Measurements from ENCODE around the gene RBFOX2. TPM values are rescaled to one million over a fixed set of nuclear protein-coding genes. Genes with fewer than 3 reads are reported as not detected.

The RBFOX2 gene
- total RNA-seq, 2 experiments from 2014 or later, result 0.36 to 1.1 TPM

DNA sequence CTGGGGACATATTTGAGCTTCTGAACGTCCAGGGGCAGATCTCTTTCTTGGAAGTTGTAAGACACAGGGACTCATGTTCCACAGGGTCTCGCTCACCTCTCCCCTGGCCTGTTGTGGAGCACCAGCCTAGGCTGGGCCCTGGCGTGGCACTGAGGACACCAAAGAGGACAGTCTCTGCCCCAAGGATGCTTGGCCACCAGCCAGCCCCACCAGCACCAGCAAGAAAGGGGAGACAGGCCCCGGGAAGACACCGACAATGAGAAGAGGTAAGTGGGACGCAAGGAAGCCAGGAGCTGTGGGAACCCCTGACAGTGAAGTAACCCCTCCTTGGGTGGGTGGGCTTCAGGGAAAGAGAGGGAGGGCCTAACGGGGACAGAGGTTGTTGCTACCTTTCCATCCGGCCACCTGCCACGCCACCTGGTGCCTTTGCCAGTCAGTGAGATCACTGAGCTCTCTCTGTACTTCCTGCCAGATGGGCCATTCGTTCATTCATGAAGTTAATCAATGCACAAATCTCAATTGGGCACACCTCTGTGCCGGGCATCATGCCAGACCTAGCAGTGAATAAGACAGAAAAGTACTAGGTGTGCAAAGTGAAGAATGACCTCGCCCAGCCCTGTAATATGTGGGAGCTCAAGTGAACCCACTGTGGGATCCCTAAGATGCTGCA is 299.9 kb downstream of the RBFOX2 start:
- H3K4me1 Mint-ChIP-seq, result peaks cover 1% of the 10 kb centered on the region
- DNase-seq, result no peak
- peaks cover 7% of the 10 kb centered on the region for H3K27me3 Mint-ChIP-seq
- no peak overlapping the region for H3K27ac Mint-ChIP-seq
- no peak for ATAC-seq (ENCODE audit: low read depth)
- POLR2A ChIA-PET, result no interaction called here
- H3K9me3 Mint-ChIP-seq, result no peaks in the 10 kb centered on the region
- H3K4me3 Mint-ChIP-seq, result no peak overlapping the region
- no peaks in the 10 kb centered on the region for H3K36me3 Mint-ChIP-seq

DNA sequence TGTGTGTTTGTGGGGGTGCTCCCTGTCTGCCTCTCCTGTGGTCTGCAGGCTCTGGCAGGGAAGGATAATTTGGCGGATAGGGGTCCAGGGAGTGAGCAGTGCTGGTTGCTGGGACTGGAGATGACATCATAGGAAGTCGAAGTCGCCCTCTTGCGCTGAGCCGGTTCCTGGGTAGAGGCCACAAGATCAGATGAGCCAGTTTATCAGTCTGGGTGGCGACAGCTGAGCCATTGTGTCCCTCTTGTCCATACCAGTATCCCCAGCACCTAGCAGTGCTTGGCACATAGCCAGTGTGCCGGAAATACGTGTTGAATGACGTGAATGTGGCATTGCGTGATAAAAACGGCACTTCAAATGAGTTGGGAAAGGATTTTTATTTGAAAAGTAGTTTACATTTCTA is 301.2 kb downstream of the RBFOX2 start:
- Mint-ChIP-seq H3K4me3 (no peak overlapping the region), H3K36me3 (no peaks in the 10 kb centered on the region), H3K27ac (no peak overlapping the region), H3K9me3 (no peaks in the 10 kb centered on the region), H3K4me1 (peaks cover 1% of the 10 kb centered on the region), H3K27me3 (peaks cover 7% of the 10 kb centered on the region)
- POLR2A ChIA-PET, result no interaction called here
- DNase-seq, result no peak
- no peak for ATAC-seq (ENCODE audit: low read depth)

DNA sequence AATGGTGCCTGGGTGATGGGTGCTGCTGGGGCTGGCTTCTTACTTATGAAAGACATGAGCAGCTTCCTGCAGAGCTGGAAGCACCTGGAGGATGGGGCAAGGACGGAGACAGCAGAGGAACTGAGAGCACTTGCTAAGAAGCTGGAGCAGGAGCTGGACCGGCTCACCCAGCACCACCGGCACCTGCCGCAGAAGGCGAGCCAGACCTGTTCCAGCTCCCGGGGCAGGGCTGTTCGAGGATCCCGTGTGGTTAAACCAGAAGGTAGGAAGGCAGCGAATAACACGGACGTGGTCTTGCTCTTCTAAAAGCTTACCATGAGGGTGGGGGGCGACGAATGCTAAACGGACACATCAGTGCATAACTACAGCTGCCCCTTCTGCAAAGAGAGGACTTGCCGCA is 301.7 kb downstream of the RBFOX2 start:
- ATAC-seq (ENCODE audit: low read depth) (no peak), DNase-seq (no peak)
- POLR2A ChIA-PET, result no interaction called here
- Mint-ChIP-seq H3K36me3 (no peaks in the 10 kb centered on the region), H3K4me3 (no peak overlapping the region), H3K27ac (no peak overlapping the region), H3K4me1 (peaks cover 1% of the 10 kb centered on the region), H3K9me3 (no peaks in the 10 kb centered on the region), H3K27me3 (peaks cover 7% of the 10 kb centered on the region)

DNA sequence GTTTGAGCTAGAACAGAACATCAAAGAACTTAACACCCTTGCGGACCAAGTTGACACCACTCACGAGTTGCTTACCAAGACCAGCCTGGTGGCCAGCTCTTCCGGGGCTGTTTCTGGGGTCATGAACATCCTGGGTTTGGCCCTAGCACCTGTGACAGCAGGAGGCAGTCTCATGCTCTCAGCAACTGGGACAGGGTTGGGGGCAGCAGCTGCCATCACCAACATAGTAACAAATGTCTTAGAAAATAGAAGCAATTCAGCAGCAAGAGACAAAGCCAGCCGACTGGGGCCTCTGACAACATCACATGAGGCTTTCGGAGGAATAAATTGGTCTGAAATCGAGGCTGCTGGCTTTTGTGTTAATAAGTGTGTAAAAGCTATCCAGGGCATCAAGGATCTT is 302.2 kb downstream of the RBFOX2 start:
- ATAC-seq (ENCODE audit: low read depth) (no peak), DNase-seq (no peak)
- POLR2A ChIA-PET, result no interaction called here
- no peak overlapping the region for H3K4me3 Mint-ChIP-seq
- H3K27me3 Mint-ChIP-seq, result peaks cover 7% of the 10 kb centered on the region
- no peak overlapping the region for H3K27ac Mint-ChIP-seq
- peaks cover 1% of the 10 kb centered on the region for H3K4me1 Mint-ChIP-seq
- no peaks in the 10 kb centered on the region for H3K9me3 Mint-ChIP-seq
- no peaks in the 10 kb centered on the region for H3K36me3 Mint-ChIP-seq

DNA sequence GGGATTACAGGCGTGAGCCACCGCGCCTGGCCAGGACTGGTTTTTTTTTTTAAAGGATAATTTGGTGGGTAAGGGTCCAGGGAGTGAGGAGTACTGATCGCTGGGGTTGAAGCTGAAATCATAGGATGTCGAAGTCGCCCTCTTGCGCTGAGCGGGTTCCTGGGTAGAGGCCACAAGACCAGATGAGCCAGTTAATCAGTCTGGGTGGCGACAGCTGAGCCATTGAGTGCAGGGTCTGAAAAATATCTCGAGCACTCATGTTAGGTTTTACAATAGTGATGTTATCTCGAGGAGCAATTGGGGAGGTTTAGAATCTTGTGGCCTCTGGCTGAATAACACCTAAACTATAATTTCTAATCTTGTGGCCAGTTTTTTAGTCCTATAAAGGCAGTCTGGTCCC is 303.1 kb downstream of the RBFOX2 start:
- H3K4me1 Mint-ChIP-seq, result peaks cover 1% of the 10 kb centered on the region
- H3K4me3 Mint-ChIP-seq, result no peak overlapping the region
- H3K36me3 Mint-ChIP-seq, result no peaks in the 10 kb centered on the region
- ATAC-seq (ENCODE audit: low read depth) (no peak), DNase-seq (no peak)
- H3K27ac Mint-ChIP-seq, result no peak overlapping the region
- POLR2A ChIA-PET, result no interaction called here
- H3K27me3 Mint-ChIP-seq, result peaks cover 7% of the 10 kb centered on the region
- no peaks in the 10 kb centered on the region for H3K9me3 Mint-ChIP-seq

DNA sequence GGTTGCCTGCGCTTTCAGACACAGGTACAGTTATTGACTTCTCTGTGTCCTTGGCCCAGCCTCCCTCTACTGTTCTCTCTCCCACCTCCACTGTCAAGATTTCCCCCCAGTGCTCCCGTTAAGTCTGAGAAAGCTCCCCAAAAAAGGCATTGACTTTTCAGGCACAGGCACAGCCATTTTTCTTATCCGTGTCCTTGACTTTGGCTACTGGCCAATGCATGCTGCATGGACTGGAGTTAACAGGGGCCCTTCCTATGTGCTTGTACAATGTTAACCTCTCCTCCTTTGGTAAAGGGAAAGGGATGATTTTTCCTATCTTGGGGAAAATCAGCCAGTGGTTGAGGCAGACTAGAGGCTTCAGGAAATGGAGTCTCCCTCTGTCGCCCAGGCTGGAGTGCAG is 306.7 kb downstream of the RBFOX2 start:
- H3K9me3 Mint-ChIP-seq, result no peaks in the 10 kb centered on the region
- no peak overlapping the region for H3K27ac Mint-ChIP-seq
- POLR2A ChIA-PET, result no interaction called here
- no peaks in the 10 kb centered on the region for H3K4me1 Mint-ChIP-seq
- H3K36me3 Mint-ChIP-seq, result no peaks in the 10 kb centered on the region
- H3K27me3 Mint-ChIP-seq, result peaks cover 4% of the 10 kb centered on the region
- ATAC-seq (ENCODE audit: low read depth), result no peak
- DNase-seq, result no peak
- no peak overlapping the region for H3K4me3 Mint-ChIP-seq

DNA sequence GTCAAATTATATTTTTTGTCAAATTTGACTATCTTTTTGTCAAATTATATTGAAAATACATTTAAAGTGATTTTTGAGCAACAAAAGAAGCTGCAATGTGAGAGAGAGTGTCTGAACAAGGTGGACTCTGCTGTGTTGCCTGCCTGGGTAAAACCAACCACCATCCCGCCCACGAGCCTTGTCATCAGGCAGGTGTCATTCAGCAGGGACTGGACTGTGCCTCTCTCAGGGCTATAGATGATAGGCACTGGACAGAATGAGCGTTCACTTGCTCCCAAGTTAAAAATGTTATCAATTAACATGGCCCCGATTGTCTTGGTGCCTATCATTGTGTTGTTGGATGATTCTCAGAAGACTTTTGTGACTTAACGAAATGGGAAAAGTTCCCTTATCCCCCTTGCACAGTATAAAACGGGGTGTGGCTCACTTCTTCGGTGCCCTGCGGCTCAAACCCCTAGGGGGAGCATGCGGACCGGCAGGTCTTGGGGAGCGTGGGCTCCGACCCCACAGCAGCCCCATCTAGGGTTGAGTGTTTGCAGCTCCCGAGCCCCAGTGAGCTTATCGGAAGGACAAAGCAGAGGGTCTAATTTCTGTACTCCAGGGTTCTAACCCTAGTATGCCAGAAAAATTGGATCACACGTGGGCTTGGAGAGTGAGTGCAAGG is 309.3 kb downstream of the RBFOX2 start:
- Mint-ChIP-seq H3K4me1 (no peaks in the 10 kb centered on the region), H3K4me3 (no peak overlapping the region), H3K27me3 (peaks cover 2% of the 10 kb centered on the region), H3K27ac (no peak overlapping the region), H3K36me3 (no peaks in the 10 kb centered on the region), H3K9me3 (no peaks in the 10 kb centered on the region)
- DNase-seq, result no peak
- POLR2A ChIA-PET, result no interaction called here
- no peak for ATAC-seq (ENCODE audit: low read depth)

DNA sequence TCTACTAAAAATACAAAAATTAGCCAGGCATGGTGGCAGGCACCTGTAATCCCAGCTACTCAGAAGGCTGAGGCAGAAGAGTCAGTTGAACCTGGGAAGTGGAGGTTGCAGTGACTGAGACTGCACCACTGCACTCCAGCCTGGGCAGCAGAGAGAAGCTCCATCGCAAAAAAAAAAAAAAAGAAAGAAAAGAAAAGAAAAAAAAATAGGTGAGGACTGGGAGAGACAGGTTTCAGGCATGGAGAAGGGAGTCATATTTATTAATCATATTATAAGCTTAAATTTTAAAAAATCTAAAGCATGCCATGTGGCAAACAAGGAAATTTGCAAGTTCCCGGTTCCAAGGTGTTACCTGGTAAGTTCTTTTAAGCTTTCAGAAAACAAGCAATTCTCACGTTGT is 311.1 kb downstream of the RBFOX2 start, which contains the start of gene APOL5:
TSS of gene APOL5 (plus strand) at position 301 of the 400 bp plus-strand sequence. CDS start at position 301, 0 bp downstream.
- Mint-ChIP-seq H3K4me1 (no peaks in the 10 kb centered on the region), H3K36me3 (no peaks in the 10 kb centered on the region), H3K27me3 (peaks cover 2% of the 10 kb centered on the region), H3K27ac (no peak within 1 kb of the TSS), H3K9me3 (no peaks in the 10 kb centered on the region), H3K4me3 (no peak within 1 kb of the TSS)
- DNase-seq (no peak), ATAC-seq (ENCODE audit: low read depth) (no peak)
- POLR2A ChIA-PET, result no interaction called here

DNA sequence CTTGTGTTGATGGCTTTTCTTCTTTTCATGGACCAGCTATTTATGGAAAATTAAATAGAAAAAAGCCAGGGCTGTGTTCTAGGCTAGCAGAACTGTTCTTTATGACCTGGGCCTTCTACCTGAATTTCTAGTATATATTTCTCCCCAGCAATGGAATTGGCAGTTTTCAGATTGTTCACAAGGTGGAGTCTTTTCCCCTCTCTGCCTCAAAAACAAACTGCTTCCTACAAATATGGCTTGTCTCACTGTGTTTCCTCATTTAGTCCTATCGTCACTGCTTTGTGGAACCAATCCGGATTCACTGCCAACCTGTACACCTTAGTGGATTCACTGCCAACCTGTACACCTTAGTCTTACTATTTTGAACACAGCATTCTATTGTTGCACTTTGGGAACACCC is 316.0 kb downstream of the RBFOX2 start:
- Mint-ChIP-seq H3K36me3 (no peaks in the 10 kb centered on the region), H3K27ac (no peak overlapping the region), H3K9me3 (no peaks in the 10 kb centered on the region), H3K27me3 (peaks cover 8% of the 10 kb centered on the region), H3K4me1 (no peaks in the 10 kb centered on the region), H3K4me3 (no peak overlapping the region)
- POLR2A ChIA-PET, result no interaction called here
- ATAC-seq (ENCODE audit: low read depth), result no peak
- DNase-seq, result no peak

DNA sequence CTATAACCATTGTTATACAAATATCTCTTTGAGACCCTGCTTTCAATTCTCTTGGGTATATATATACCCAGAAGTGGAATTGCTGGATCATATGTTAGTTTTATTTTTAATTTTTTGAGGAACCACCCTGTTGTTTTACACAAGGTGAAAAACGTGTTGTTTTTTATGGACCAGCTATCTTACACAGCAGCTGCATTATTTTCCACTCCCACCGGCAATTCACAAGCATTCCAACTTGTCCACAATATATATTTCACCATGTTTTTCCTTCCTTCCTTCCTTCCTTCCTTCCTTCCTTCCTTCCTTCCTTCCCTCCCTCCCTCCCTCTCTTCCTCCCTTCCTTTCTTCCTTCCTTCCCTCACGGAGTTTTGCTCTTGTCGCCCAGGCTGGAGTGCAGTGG is 317.3 kb downstream of the RBFOX2 start:
- Mint-ChIP-seq H3K27me3 (peaks cover 8% of the 10 kb centered on the region), H3K36me3 (no peaks in the 10 kb centered on the region), H3K27ac (no peak overlapping the region), H3K4me3 (no peak overlapping the region), H3K4me1 (no peaks in the 10 kb centered on the region), H3K9me3 (no peaks in the 10 kb centered on the region)
- DNase-seq (no peak), ATAC-seq (ENCODE audit: low read depth) (no peak)
- POLR2A ChIA-PET, result interaction anchor here (0.7 kb wide), 1 partner anchor 10 kb away, joined by 5 read pairs; no protein-coding TSS in a partner anchor

DNA sequence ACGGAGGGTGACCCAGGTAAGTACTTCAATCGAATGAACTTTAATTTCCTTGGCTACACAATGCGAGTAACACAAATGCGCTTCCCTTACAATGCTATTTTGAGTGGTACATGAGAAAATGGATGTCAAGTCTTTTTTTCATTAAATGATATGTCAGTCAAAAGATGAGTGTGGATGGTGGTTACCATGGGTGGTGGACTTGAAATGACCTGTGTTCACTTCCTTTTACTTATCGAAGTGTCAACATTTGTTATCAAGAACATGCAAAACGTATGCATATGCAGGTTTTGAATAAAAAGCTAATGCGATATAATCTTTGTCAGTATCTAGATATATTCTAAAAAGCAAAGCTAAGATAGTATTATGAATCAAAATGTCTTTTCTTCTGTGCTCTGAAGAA is 319.7 kb downstream of the RBFOX2 start:
- Mint-ChIP-seq H3K9me3 (no peaks in the 10 kb centered on the region), H3K27ac (no peak overlapping the region), H3K4me3 (no peak overlapping the region), H3K4me1 (no peaks in the 10 kb centered on the region), H3K36me3 (no peaks in the 10 kb centered on the region), H3K27me3 (peaks cover 8% of the 10 kb centered on the region)
- no peak for ATAC-seq (ENCODE audit: low read depth)
- POLR2A ChIA-PET, result no interaction called here
- no peak for DNase-seq

DNA sequence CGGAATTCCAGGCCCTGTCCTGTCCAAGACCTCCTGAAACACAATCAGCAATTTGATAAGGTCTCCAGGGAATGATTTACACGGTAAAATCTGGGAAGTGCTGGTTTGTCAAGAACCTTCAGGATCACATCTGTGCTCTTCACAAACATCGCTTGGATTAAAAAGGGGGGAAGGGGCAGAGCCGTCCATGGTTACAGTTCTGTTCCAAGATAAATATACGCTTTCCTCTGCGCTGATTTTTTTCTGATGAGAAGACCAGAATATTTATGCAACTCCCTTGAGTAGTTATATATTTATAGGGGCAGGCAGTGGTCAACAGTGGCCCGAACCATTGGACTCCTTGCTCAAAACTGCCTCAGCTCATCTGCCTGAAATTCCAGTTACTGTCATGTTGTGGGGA is 320.2 kb downstream of the RBFOX2 start:
- Mint-ChIP-seq H3K27ac (no peak overlapping the region), H3K4me3 (no peak overlapping the region), H3K4me1 (no peaks in the 10 kb centered on the region), H3K9me3 (no peaks in the 10 kb centered on the region), H3K36me3 (no peaks in the 10 kb centered on the region), H3K27me3 (peaks cover 8% of the 10 kb centered on the region)
- POLR2A ChIA-PET, result no interaction called here
- DNase-seq (no peak), ATAC-seq (ENCODE audit: low read depth) (no peak)

DNA sequence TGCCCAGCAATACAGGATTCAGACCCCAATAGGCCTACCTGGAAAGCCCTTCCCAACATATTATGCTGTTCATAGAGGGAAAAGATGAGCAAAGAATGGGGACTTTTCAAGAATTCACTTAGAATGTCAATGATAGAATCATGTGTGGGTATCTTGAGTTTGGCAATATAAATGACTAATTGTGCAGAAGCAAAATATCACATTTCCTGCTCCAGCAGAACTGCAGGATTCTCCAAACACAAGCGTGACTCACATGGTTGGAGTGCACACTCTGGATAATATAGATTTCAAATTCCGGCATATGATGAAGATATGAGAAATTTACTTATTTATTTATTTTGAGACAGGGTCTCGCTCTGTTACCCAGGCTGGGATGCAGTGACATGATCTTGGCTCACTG is 323.5 kb downstream of the RBFOX2 start:
- DNase-seq, result no peak
- Mint-ChIP-seq H3K27me3 (peaks cover 5% of the 10 kb centered on the region), H3K4me3 (no peak overlapping the region), H3K27ac (no peak overlapping the region), H3K4me1 (no peaks in the 10 kb centered on the region), H3K9me3 (no peaks in the 10 kb centered on the region), H3K36me3 (no peaks in the 10 kb centered on the region)
- ATAC-seq (ENCODE audit: low read depth), result no peak
- POLR2A ChIA-PET, result no interaction called here

DNA sequence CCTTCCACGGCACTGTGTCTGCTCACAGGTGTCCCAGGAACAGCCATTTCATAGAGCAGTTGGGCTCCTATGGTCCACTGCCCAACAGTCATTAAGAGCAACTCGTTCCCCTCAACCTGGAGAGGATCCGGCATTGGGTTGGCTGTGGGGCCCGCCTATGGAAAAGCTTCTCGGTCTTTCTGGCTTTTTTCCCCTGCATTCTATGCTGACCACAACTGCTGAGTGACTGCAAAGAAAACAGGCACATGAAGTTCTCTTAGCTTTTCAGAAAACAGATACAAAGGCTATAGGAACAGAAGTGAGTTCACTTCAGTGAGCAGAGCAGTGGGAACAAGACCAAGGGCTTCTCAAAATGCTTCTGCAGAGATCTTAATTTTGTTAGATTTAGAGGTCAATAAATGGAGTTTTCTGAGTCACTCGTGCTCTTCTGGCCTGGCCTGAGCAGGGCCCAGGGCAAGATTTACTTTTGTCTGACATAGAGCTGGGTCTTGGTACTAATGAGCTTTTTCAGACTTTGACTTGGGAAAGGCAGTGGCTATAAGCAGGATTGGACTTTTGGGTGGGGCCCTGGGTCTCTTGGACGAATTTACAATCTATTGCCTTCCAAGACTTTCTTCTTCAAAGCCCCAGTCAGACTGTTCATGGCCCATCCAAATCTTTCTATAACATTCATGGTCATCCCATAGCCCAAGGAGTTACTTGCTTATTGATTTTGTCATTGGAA is 324.6 kb downstream of the RBFOX2 start:
- Mint-ChIP-seq H3K4me3 (no peak overlapping the region), H3K4me1 (no peaks in the 10 kb centered on the region), H3K36me3 (no peaks in the 10 kb centered on the region), H3K9me3 (no peaks in the 10 kb centered on the region), H3K27me3 (peaks cover 3% of the 10 kb centered on the region), H3K27ac (no peak overlapping the region)
- POLR2A ChIA-PET, result interaction anchor here (0.5 kb wide), 1 partner anchor 1677 kb away, joined by 3 read pairs; no protein-coding TSS in a partner anchor
- ATAC-seq (ENCODE audit: low read depth), result no peak
- DNase-seq, result no peak

Measured in activated naive CD8-positive, alpha-beta T cell treated with anti-CD3 and anti-CD28 coated beads, Interleukin-2, amount 10 ng/mL, durations not matched to agents 7 days and 5 days (primary cell).